Caco-2 (cell line): ENCODE measurements around the gene PLCZ1. TPM values are rescaled to one million over a fixed set of nuclear protein-coding genes. Genes with fewer than 3 reads are reported as not detected.
A peak's percentile ranks its signal among the peaks of the same experiment; 100 is the strongest.

Experiments
- BruUV-seq: library from RNA; stranded (reverse); fragments of 400-500 nt; replicated peaks from 2 replicates; lab custom pipeline; 2021; lab: Mats Ljungman, UMichigan
- CTCF ChIA-PET: fragments of 300-600 bp; sonication (Branson Sonifier 250); formaldehyde crosslinking; loops from one replicate; lab custom pipeline; 2022; ENCODE audit warnings: antibody characterized with exemption; lab: Charles Lee
- POLR2A ChIA-PET: fragments of 300-600 bp; sonication (Branson Sonifier 250); formaldehyde crosslinking; loops from one replicate; lab custom pipeline; 2022; ENCODE audit warnings: antibody characterized with exemption; lab: Charles Lee
- DNase-seq, 2 experiments: peaks; one replicate each; pipeline versions ENCODE4 v3.0.0 to v3.0.0-alpha.2; 2020 to 2022
- H3K27me3 ChIP-seq: replicated peaks from 2 replicates; pipeline ENCODE4 v1.6.0; 2011; ENCODE audit warnings: low read length; ENCODE audit not compliant: control insufficient read depth, insufficient read depth
- H3K36me3 ChIP-seq: 2 replicates; pipeline ENCODE4 v1.5.1; 2011; ENCODE audit warnings: low read length; ENCODE audit not compliant: control insufficient read depth, insufficient read depth
- H3K4me1 ChIP-seq: fragments of 250-450 bp; sonication (Bioruptor Pico); 2 replicates; pipeline ENCODE4 v1.5.1; 2020; ENCODE audit warnings: mild to moderate bottlenecking
- H3K4me3 ChIP-seq: 2 replicates; pipeline ENCODE4 v1.5.1; 2011; ENCODE audit warnings: low read depth, mild to moderate bottlenecking, control low read depth, low read length
- H3K9me3 ChIP-seq: fragments of 250-450 bp; sonication (Bioruptor Pico); 2 replicates; pipeline ENCODE4 v1.5.1; 2020; ENCODE audit warnings: mild to moderate bottlenecking, moderate library complexity
- H3K27ac Mint-ChIP-seq: one replicate; pipeline ENCODE4 v1.8.0; 2022; ENCODE audit warnings: mixed read lengths; ENCODE audit not compliant: unreplicated experiment
- H3K27me3 Mint-ChIP-seq: one replicate; pipeline ENCODE4 v1.8.0; 2022; ENCODE audit warnings: mixed read lengths; ENCODE audit not compliant: insufficient read depth, unreplicated experiment
- H3K36me3 Mint-ChIP-seq: one replicate; pipeline ENCODE4 v1.8.0; 2022; ENCODE audit warnings: mild to moderate bottlenecking, mixed read lengths; ENCODE audit not compliant: insufficient read depth, unreplicated experiment
- H3K4me1 Mint-ChIP-seq: one replicate; pipeline ENCODE4 v1.8.0; 2022; ENCODE audit warnings: low read depth, mixed read lengths; ENCODE audit not compliant: unreplicated experiment
- H3K4me3 Mint-ChIP-seq: one replicate; pipeline ENCODE4 v1.8.0; 2022; ENCODE audit warnings: mild to moderate bottlenecking, moderate library complexity, mixed read lengths; ENCODE audit not compliant: unreplicated experiment
- H3K9me3 Mint-ChIP-seq: one replicate; pipeline ENCODE4 v1.8.0; 2022; ENCODE audit warnings: mixed read lengths; ENCODE audit not compliant: unreplicated experiment
- CTCF ChIP-seq, 2 experiments: fragments of 200-600 bp in 1 of 2; IDR thresholded peaks; 1 replicate in 1 of 2; 2 replicates in 1 of 2; pipeline versions ENCODE4 v1.5.1 to v1.8.0; 2011 to 2022; ENCODE audit warnings: antibody characterized with exemption in 1 of 2, control low read depth in 1 of 2, inconsistent platforms in 1 of 2, low read depth in 1 of 2, low read length in 1 of 2, mild to moderate bottlenecking in 1 of 2, moderate library complexity in 1 of 2; ENCODE audit not compliant: insufficient read depth in 1 of 2, severe bottlenecking in 1 of 2, unreplicated experiment in 1 of 2
- intact Hi-C: fragments of 100-400 bp; cut with micrococcal nuclease; formaldehyde crosslinking; loops from one replicate; pipeline ENCODE4 v1.10.0; 2022; ENCODE audit not compliant: unreplicated experiment
- total RNA-seq: library from RNA; stranded (reverse); gene quantifications from 2 replicates; pipeline ENCODE4 v1.2.3, GENCODE V29; 2022

The PLCZ1 gene
- total RNA-seq, 1 experiment from 2014 or later = not detected

GRCh38 chr12:18731156-18731555 lies 6.7 kb downstream of the PLCZ1 start:
- no peaks in the 10 kb centered on the region for H3K27me3 Mint-ChIP-seq

GRCh38 chr12:18723752-18724151 lies 14.1 kb downstream of the PLCZ1 start:
- BruUV-seq = no TSS peak
- ChIA-PET POLR2A (no interaction called here), CTCF (no interaction called here)
- Mint-ChIP-seq H3K27ac (no peak overlapping the region), H3K9me3 (no peaks in the 10 kb centered on the region), H3K4me3 (peak overlapping the region; percentile 1), H3K36me3 (no peaks in the 10 kb centered on the region), H3K4me1 (peaks cover 17% of the 10 kb centered on the region), H3K27me3 (no peaks in the 10 kb centered on the region)
- H3K4me1 ChIP-seq = no peaks in the 10 kb centered on the region
- DNase-seq = peak in 1 of 2 experiments; percentile 29
- no peaks in the 10 kb centered on the region for H3K27me3 ChIP-seq
- intact Hi-C loops = no loop called here
- TF ChIP-seq CTCF (IDR thresholded peaks at IDR 0.05; ENCODE audit: insufficient read depth in 1 of 2, low read depth in 1 of 2, low read length in 1 of 2, severe bottlenecking in 1 of 2, unreplicated experiment in 1 of 2) = no peak
- H3K4me3 ChIP-seq = no peak overlapping the region
- H3K9me3 ChIP-seq = no peaks in the 10 kb centered on the region
- H3K36me3 ChIP-seq = no peaks in the 10 kb centered on the region

More at GRCh38 chr12:18731156-18731555, 6.7 kb downstream of the PLCZ1 start:
- Mint-ChIP-seq H3K4me3 (no peak overlapping the region), H3K27ac (no peak overlapping the region), H3K9me3 (peaks cover 13% of the 10 kb centered on the region), H3K36me3 (no peaks in the 10 kb centered on the region), H3K4me1 (peaks cover 7% of the 10 kb centered on the region)
- no peaks in the 10 kb centered on the region for H3K4me1 ChIP-seq
- DNase-seq = no peak
- CTCF ChIA-PET = no interaction called here
- no peak for TF ChIP-seq CTCF (IDR thresholded peaks at IDR 0.05; ENCODE audit: insufficient read depth in 1 of 2, low read depth in 1 of 2, low read length in 1 of 2, severe bottlenecking in 1 of 2, unreplicated experiment in 1 of 2)
- peaks cover 12% of the 10 kb centered on the region for H3K9me3 ChIP-seq
- intact Hi-C loops = no loop called here
- H3K27me3 ChIP-seq = no peaks in the 10 kb centered on the region
- no peaks in the 10 kb centered on the region for H3K36me3 ChIP-seq
- no peak overlapping the region for H3K4me3 ChIP-seq
- POLR2A ChIA-PET = interaction anchor here (0.6 kb wide), 1 partner anchor 188 kb away, joined by 12 read pairs; no protein-coding TSS in a partner anchor
- no TSS peak for BruUV-seq

- Mint-ChIP-seq H3K36me3 (no peaks in the 10 kb centered on the region), H3K9me3 (no peaks in the 10 kb centered on the region), H3K4me3 (no peak overlapping the region), H3K4me1 (peaks cover 9% of the 10 kb centered on the region), H3K27me3 (no peaks in the 10 kb centered on the region), H3K27ac (no peak overlapping the region)
- BruUV-seq = no TSS peak
- DNase-seq = no peak
- H3K36me3 ChIP-seq = no peaks in the 10 kb centered on the region
- ChIA-PET CTCF (no interaction called here), POLR2A (no interaction called here)
- H3K4me3 ChIP-seq = no peak overlapping the region
- no peak for TF ChIP-seq CTCF (IDR thresholded peaks at IDR 0.05; ENCODE audit: insufficient read depth in 1 of 2, low read depth in 1 of 2, low read length in 1 of 2, severe bottlenecking in 1 of 2, unreplicated experiment in 1 of 2)
- no peaks in the 10 kb centered on the region for H3K27me3 ChIP-seq
- no peaks in the 10 kb centered on the region for H3K4me1 ChIP-seq
- intact Hi-C loops = no loop called here
- H3K9me3 ChIP-seq = no peaks in the 10 kb centered on the region
Observed at GRCh38 chr12:18721452-18721851, 16.4 kb downstream of the PLCZ1 start.
